NT2/D1 (cell line): Measurements from ENCODE around the gene IFNAR1.
"Not testable (repeated sequence)": the region's sequence is repeated elsewhere in the genome, so short reads cannot be mapped to it uniquely, and the experiment has no call there.

Experiments
- DNase-seq: peaks from one replicate; pipeline ENCODE4 v3.0.0-alpha.2; 2011; ENCODE audit warnings: low read depth, low spot score
- H3K27me3 ChIP-seq: 2 replicates; pipeline ENCODE4 v1.6.0; 2011; ENCODE audit warnings: mild to moderate bottlenecking; ENCODE audit not compliant: insufficient read length, insufficient read depth
- H3K36me3 ChIP-seq: 2 replicates; pipeline ENCODE4 v1.6.1; 2011; ENCODE audit warnings: mild to moderate bottlenecking, low read length, mixed read lengths; ENCODE audit not compliant: insufficient read depth, insufficient read length
- H3K4me1 ChIP-seq: 2 replicates; pipeline ENCODE4 v1.5.1; 2011; ENCODE audit not compliant: insufficient read depth, insufficient read length
- H3K4me3 ChIP-seq: 2 replicates; pipeline ENCODE4 v1.5.1; 2011; ENCODE audit warnings: low read depth; ENCODE audit not compliant: insufficient read length
- H3K9ac ChIP-seq: 2 replicates; pipeline ENCODE4 v1.6.0; 2011; ENCODE audit warnings: low read depth; ENCODE audit not compliant: insufficient read length
- H3K9me3 ChIP-seq: 2 replicates; pipeline ENCODE4 v1.5.1; 2011; ENCODE audit warnings: mild to moderate bottlenecking, low read length; ENCODE audit not compliant: insufficient read depth
- SUZ12 ChIP-seq: IDR thresholded peaks from 2 replicates; pipeline ENCODE4 v1.6.1; 2011; ENCODE audit not compliant: insufficient read length, insufficient read depth; ENCODE audit errors: extremely low read depth
- YY1 ChIP-seq: IDR thresholded peaks from 2 replicates; pipeline ENCODE4 v1.6.1; 2011; ENCODE audit not compliant: insufficient read length, insufficient read depth
- ZNF274 ChIP-seq: IDR thresholded peaks from 2 replicates; pipeline ENCODE4 v1.6.1; 2011; ENCODE audit warnings: mild to moderate bottlenecking, low read depth, low read length

IFNAR1 gene

DNA sequence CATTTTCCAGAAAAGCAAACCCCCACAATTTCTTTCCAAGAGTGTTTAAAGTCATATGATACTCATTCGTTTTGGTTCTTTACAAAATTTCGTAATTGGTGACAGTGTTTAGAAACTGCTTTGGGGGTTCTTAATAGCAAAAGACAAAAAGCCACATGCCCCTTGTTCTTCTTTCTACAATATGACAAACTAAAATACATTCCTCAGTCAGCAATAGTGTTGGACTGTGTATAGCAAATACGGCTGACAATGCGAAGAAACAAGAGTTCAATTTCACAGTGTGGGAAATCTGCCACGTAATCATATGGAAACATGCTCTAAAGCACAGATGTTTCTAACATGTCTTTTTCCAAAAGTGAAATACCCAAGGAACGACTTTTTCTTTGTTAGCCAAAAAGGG is 7.6 kb upstream of the IFNAR1 start:
- no peak for TF ChIP-seq ZNF274
- TF ChIP-seq SUZ12, result no peak
- no peak for TF ChIP-seq YY1
- H3K27me3 ChIP-seq, result no peaks in the 10 kb centered on the region
- no peaks in the 10 kb centered on the region for H3K4me1 ChIP-seq
- H3K9me3 ChIP-seq, result peaks cover 5% of the 10 kb centered on the region; the same call in 1 of the 2 replicates
- no peak overlapping the region for H3K4me3 ChIP-seq
- H3K36me3 ChIP-seq, result no peaks in the 10 kb centered on the region
- no peak overlapping the region for H3K9ac ChIP-seq
- DNase-seq, result no peak

DNA sequence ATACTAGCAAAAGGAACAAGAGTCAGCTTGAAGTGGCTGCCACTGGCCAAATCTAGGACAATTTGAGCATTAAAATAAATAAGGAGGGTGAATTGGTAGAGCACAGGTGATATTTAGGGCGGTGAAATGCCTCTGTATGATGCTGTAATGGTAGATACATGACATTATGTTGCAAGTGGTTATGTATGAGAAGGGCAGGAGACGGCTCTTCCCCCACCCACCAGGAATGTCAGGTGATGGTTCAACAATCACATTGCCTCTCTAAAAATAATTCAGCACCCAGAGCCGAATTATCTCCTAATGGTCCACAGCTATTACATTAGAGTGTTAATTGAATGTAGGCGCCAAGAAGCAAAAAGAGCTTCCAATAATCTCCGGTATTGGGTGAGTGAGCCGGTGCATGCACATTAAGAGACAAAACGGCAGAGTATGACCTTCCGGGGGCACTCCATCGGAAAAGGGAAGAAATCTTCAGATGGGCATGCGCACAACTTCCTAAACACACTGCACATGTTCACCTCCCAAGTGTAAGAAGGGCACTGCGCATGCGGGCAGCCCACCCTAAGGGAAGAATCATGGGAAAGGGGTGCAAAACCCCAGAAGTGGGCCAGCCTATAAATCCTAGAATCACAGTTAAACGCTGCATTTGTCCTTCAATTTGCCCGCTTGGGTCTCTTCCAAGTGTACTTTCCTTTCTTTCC is 6.8 kb upstream of the IFNAR1 start:
- TF ChIP-seq YY1 (no peak), SUZ12 (no peak), ZNF274 (no peak)
- DNase-seq, result no peak
- Histone ChIP-seq H3K27me3 (no peaks in the 10 kb centered on the region), H3K4me3 (no peak overlapping the region), H3K9ac (no peak overlapping the region), H3K36me3 (no peaks in the 10 kb centered on the region), H3K9me3 (peaks cover 5% of the 10 kb centered on the region; the same call in 1 of the 2 replicates), H3K4me1 (no peaks in the 10 kb centered on the region)

DNA sequence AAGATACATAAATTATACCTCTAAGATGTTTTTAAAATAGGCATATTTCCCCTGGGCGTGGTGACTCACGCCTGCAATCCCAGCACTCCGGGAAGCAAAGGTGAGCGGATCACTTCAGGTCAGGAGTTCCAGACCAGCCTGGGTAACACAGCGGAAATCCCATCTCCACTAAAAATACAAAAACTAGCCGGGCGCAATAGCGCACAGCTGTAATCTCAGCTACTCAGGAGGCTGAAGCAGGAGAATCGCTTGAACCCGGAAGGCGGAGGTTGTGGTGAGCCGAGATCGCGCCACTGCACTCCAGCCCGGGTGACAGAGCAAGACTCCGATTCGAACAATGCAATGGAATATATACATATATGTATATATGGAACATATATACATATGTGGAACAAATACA is 3.8 kb upstream of the IFNAR1 start:
- not testable (repeated sequence) for H3K4me1 ChIP-seq, DNase-seq, H3K9me3 ChIP-seq, H3K4me3 ChIP-seq, H3K27me3 ChIP-seq, H3K36me3 ChIP-seq, H3K9ac ChIP-seq

DNA sequence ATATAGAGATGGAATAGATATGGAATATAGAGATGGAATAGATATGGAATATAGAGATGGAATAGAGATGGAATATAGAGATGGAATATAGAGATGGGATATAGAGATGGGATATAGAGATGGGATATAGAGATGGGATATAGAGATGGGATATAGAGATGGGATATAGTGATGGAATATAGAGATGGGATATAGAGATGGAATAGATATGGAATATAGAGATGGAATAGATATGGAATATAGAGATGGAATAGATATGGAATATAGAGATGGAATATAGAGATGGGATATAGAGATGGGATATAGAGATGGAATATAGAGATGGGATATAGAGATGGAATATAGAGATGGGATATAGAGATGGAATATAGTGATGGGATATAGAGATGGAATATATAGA is 1.2 kb upstream of the IFNAR1 start:
- Histone ChIP-seq H3K4me3 (peak overlapping the region; percentile 93), H3K9ac (peak overlapping the region; percentile 94)
- DNase-seq, H3K27me3 ChIP-seq, H3K4me1 ChIP-seq, H3K9me3 ChIP-seq, H3K36me3 ChIP-seq: not testable (repeated sequence)

DNA sequence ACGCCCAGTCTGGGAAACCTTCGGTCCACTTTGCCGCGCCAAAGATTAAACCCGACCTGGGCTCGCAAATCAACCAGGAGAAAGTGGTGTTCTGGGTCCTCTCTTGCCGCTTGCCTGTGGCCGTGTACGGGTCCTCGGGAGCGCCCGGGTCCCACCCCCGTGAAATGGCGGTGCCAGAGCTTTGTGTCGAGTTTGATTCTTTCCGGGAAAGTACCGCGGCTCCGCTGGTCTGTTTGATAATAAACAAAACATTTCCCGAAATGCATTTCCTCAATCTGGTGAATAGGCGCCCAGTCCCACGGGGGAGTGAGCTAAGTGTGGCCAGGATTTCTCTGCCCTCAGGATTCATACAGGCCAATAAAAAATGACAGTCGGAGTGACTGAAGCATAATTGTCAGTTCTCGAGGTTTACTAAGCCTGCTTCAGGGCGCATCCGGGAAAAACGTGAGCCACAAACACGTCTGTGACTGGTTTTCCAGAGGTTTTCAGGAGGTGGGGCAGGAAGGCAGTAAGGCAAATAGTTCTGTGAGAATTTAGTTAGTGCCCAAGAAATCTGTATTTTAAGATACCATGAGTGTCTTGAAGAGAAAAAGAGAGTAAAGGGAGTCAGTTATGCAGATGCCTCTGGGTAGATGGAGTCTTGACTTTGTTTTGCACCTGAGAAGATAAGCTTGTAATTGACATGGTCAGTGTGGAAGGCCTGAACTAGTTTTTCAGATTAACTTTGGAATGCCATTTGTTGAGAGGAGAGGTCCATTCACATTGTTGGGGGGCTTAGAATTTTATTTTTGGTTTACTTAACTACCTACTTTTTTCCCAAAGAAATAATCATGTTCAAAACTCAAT is 675 bp downstream of the IFNAR1 start:
- no peaks in the 10 kb centered on the region for H3K4me1 ChIP-seq
- peak; percentile 8 for DNase-seq
- peak overlapping the region; percentile 93 for H3K4me3 ChIP-seq
- H3K36me3 ChIP-seq, result peaks cover 6% of the 10 kb centered on the region
- H3K27me3 ChIP-seq, result no peaks in the 10 kb centered on the region
- peak overlapping the region; percentile 94 for H3K9ac ChIP-seq
- H3K9me3 ChIP-seq, result peaks cover 9% of the 10 kb centered on the region; the same call in 1 of the 2 replicates
- TF ChIP-seq YY1 (no peak), ZNF274 (no peak), SUZ12 (no peak)

DNA sequence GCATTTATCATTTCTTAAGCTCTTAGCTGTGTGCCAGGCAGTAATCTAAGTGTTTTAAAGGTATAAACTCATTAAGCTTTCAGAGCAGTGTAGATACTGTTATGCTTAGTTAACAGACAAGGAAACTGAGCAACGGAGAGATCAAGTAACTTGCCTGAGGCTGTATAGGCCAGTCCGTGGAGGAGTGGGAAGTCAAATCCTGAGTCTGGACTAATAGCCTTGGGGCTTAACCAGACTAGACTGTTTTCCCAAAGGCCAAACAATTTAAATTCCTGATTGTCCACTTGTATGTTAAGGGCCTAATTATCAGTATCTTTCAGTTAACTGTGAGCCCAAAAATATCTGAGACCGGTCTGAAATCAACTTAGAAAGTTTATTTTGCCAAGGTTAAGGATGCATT is 2.6 kb downstream of the IFNAR1 start:
- Histone ChIP-seq H3K9me3 (peaks cover 17% of the 10 kb centered on the region), H3K4me3 (no peak overlapping the region), H3K27me3 (no peaks in the 10 kb centered on the region), H3K4me1 (no peaks in the 10 kb centered on the region), H3K36me3 (peaks cover 23% of the 10 kb centered on the region), H3K9ac (no peak overlapping the region)
- TF ChIP-seq YY1 (no peak), SUZ12 (no peak), ZNF274 (no peak)
- DNase-seq, result no peak

DNA sequence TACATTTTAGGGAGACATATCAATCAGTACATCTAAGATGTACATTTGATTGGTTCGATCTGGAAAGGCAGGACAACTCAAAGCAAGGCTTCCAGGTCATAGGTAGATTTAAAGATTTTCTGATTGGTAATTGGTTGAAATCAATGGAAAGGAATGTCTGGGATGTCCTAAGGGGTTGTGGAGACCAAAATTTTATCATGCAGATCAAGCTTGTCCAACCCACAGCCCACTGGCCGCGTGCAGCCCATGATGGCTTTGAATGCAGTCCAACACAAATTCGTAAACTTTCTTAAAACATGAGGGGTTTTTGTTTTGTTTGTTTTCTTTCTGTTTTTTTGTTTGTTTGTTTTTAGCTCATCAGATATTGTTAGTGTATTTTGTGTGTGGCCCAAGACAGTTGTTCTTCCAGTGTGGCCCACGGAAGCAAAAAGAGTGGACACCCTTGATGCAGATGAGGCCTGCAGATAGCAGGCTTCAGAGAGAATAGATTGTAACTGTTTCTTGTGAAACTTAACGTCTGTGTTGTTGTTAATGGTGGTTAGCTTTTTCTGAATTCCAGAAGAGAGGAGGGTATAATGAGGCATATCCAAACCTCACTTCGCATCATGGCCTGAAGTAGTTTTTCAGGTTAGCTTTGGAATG is 3.1 kb downstream of the IFNAR1 start:
- no peak for DNase-seq
- H3K4me1 ChIP-seq, result no peaks in the 10 kb centered on the region
- no peak overlapping the region for H3K4me3 ChIP-seq
- H3K27me3 ChIP-seq, result no peaks in the 10 kb centered on the region
- H3K9ac ChIP-seq, result no peak overlapping the region
- TF ChIP-seq YY1 (no peak), ZNF274 (no peak), SUZ12 (no peak)
- H3K36me3 ChIP-seq, result peaks cover 23% of the 10 kb centered on the region
- H3K9me3 ChIP-seq, result peaks cover 23% of the 10 kb centered on the region
